Mucosa of rectum (tissue), 2 donors: Measurements from ENCODE around the gene POU3F3.

Source experiments
- H3K27ac ChIP-seq, 2 donors: one replicate each; pipeline ENCODE4 v1.7.0; 2013; ENCODE audit warnings: inconsistent platforms in 2 of 2, low read depth in 2 of 2, low read length in 2 of 2
- H3K27me3 ChIP-seq, 2 donors: one replicate each; pipeline ENCODE4 v1.7.0; 2013; ENCODE audit warnings: low read length in 2 of 2; ENCODE audit not compliant: control insufficient read depth in 2 of 2, insufficient read depth in 2 of 2
- H3K36me3 ChIP-seq, 2 donors: one replicate each; pipeline ENCODE4 v1.7.0; 2013; ENCODE audit warnings: low read length in 2 of 2; ENCODE audit not compliant: control insufficient read depth in 2 of 2, insufficient read depth in 2 of 2
- H3K4me1 ChIP-seq, 2 donors: one replicate each; pipeline ENCODE4 v1.7.0; 2013; ENCODE audit warnings: low read length in 2 of 2, mild to moderate bottlenecking in 1 of 2; ENCODE audit not compliant: control insufficient read depth in 2 of 2, insufficient read depth in 2 of 2
- H3K4me3 ChIP-seq, 2 donors: one replicate each; pipeline ENCODE4 v1.7.0; 2013; ENCODE audit warnings: low read length in 2 of 2
- H3K9ac ChIP-seq, 2 donors: one replicate each; pipeline ENCODE4 v1.7.0; 2013; ENCODE audit warnings: low read length in 2 of 2, low read depth in 1 of 2, mild to moderate bottlenecking in 1 of 2
- H3K9me3 ChIP-seq, 2 donors: one replicate each; pipeline ENCODE4 v1.7.0; 2013; ENCODE audit warnings: low read length in 2 of 2; ENCODE audit not compliant: control insufficient read depth in 2 of 2
- donor health status: healthy.
- donor health status: Normal muscosa, but diverticular disease.

POU3F3 gene

GRCh38 chr2:104860451-104860790 is 6.5 kb downstream of the POU3F3 start:
- no peaks in the 10 kb centered on the region for H3K36me3 ChIP-seq
- no peak overlapping the region for H3K9ac ChIP-seq
- H3K9me3 ChIP-seq = no peaks in the 10 kb centered on the region
- peaks cover 61 to 77% of the 10 kb centered on the region in 2 donors for H3K27me3 ChIP-seq
- peaks cover 0 to 3% of the 10 kb centered on the region in 2 donors for H3K4me1 ChIP-seq
- H3K27ac ChIP-seq = no peak overlapping the region
- no peak overlapping the region for H3K4me3 ChIP-seq

- H3K9ac ChIP-seq = no peak overlapping the region
- no peaks in the 10 kb centered on the region for H3K36me3 ChIP-seq
- no peaks in the 10 kb centered on the region for H3K9me3 ChIP-seq
- H3K27ac ChIP-seq = no peak overlapping the region
- H3K27me3 ChIP-seq = peaks cover 64 to 84% of the 10 kb centered on the region in 2 donors
- H3K4me3 ChIP-seq = no peak overlapping the region
- peaks cover 0 to 2% of the 10 kb centered on the region in 2 donors for H3K4me1 ChIP-seq
Measured at GRCh38 chr2:104861351-104862057, 7.6 kb downstream of the POU3F3 start.

GRCh38 chr2:104862058-104862941 is 8.4 kb downstream of the POU3F3 start:
- Histone ChIP-seq H3K9ac (no peak overlapping the region), H3K36me3 (no peaks in the 10 kb centered on the region), H3K27ac (no peak overlapping the region), H3K4me3 (no peak overlapping the region), H3K9me3 (no peaks in the 10 kb centered on the region), H3K4me1 (no peaks in the 10 kb centered on the region), H3K27me3 (peaks cover 67 to 86% of the 10 kb centered on the region in 2 donors)

GRCh38 chr2:104863146-104863467 is 9.2 kb downstream of the POU3F3 start:
- no peaks in the 10 kb centered on the region for H3K4me1 ChIP-seq
- no peak overlapping the region for H3K9ac ChIP-seq
- no peaks in the 10 kb centered on the region for H3K9me3 ChIP-seq
- peaks cover 64 to 91% of the 10 kb centered on the region in 2 donors for H3K27me3 ChIP-seq
- no peak overlapping the region for H3K4me3 ChIP-seq
- H3K36me3 ChIP-seq = no peaks in the 10 kb centered on the region
- H3K27ac ChIP-seq = no peak overlapping the region

DNA sequence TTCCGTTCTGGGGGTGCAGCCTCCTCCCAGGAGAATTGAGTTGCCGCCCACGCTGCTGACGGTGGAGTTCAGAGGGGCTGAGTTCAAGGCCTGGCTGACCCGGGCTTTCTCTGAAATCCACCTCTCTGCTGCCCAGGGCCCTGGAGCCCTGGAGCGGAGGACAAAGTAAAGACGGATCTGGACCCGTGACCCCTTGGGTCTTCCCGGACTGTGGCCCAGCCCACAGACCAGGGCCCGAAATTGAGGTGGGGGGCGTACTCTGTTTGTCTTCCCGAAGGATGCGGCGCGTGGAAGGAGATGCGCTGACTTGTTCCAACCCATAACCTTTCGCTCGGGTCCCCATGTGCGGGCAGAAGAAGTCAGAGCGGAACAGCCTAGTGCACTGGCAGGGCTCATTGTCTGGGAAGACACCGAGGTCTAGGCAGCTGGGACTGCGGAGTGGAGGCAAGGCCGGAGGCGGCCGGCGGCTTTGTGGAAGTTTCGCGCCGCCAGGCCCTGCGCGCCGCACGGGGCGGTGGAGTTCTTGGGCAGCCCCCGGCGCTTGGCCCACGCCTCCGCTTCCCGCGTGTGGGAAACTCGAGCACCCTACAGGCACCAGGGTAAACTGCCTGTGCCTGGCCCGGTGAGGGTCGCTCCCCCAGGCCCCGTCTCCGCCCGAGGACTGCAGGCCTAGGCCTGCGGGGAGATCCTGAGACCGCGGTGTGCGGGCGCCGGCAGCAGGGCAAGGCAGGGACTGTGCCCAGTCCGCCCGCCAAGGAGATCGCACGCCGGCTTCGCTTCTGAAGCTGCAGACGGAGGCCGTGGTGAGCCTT is 9.8 kb downstream of the POU3F3 start:
- no peaks in the 10 kb centered on the region for H3K4me1 ChIP-seq
- H3K27me3 ChIP-seq = peaks cover 66 to 93% of the 10 kb centered on the region in 2 donors
- H3K4me3 ChIP-seq = no peak overlapping the region
- no peak overlapping the region for H3K9ac ChIP-seq
- H3K36me3 ChIP-seq = no peaks in the 10 kb centered on the region
- no peaks in the 10 kb centered on the region for H3K9me3 ChIP-seq
- no peak overlapping the region for H3K27ac ChIP-seq

GRCh38 chr2:104864280-104865095 is 10.6 kb downstream of the POU3F3 start:
- H3K27ac ChIP-seq = no peak overlapping the region
- peaks cover 67 to 93% of the 10 kb centered on the region in 2 donors for H3K27me3 ChIP-seq
- H3K4me1 ChIP-seq = no peaks in the 10 kb centered on the region
- H3K9me3 ChIP-seq = no peaks in the 10 kb centered on the region
- no peaks in the 10 kb centered on the region for H3K36me3 ChIP-seq
- no peak overlapping the region for H3K4me3 ChIP-seq
- no peak overlapping the region for H3K9ac ChIP-seq

- H3K4me3 ChIP-seq = no peak overlapping the region
- no peak overlapping the region for H3K27ac ChIP-seq
- H3K27me3 ChIP-seq = peaks cover 66 to 93% of the 10 kb centered on the region in 2 donors
- no peaks in the 10 kb centered on the region for H3K9me3 ChIP-seq
- H3K4me1 ChIP-seq = no peaks in the 10 kb centered on the region
- no peak overlapping the region for H3K9ac ChIP-seq
- no peaks in the 10 kb centered on the region for H3K36me3 ChIP-seq
Measured at GRCh38 chr2:104865096-104865470, 11.2 kb downstream of the POU3F3 start.

DNA sequence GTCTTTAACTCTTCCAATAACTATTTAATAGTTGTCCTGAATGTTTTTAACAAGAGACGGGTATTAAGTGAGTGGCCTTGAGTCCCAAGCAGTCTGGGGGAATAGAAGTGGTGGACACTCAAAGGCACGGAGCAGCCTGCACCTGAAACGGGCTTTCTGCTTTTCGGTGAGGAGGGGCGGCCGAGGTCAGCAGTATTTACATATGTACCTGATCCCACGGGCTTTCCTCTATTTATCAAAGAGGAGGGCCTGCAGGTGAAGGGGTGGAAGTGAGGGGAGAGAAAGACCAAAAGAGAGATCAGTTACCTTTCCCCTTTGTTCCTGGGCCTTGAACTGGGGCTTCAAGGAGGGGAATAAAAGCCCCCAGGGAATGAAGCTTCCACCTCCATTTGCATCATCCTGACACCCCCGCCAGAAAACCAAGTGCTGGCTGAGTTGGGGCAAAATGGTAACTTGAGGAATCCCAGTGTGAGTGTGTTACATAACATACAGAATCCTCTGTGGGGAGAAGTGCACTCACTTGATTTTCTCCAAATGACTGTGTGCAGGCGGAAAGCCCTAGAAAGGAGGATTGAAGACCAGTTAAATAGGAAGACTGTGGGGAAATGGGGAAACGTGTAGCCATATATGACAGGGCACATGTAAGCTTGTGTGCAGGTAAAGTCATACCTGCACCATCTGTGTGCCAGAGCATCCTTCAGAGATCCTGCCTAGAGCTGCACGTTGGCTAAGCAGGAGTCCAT is 12.4 kb downstream of the POU3F3 start:
- Histone ChIP-seq H3K9me3 (no peaks in the 10 kb centered on the region), H3K4me1 (no peaks in the 10 kb centered on the region), H3K9ac (no peak overlapping the region), H3K36me3 (no peaks in the 10 kb centered on the region), H3K27me3 (peaks cover 67 to 94% of the 10 kb centered on the region in 2 donors), H3K4me3 (no peak overlapping the region), H3K27ac (no peak overlapping the region)
